Measurements from ENCODE around the gene GASK1B.

Gene GASK1B

GRCh38 chr4:158182736-158183135 lies 9.9 kb upstream of the GASK1B start:
- DNase-seq, result no peak

GRCh38 chr4:158181906-158182305 lies 9.1 kb upstream of the GASK1B start:
- no peak for DNase-seq

- DNase-seq, result no peak
Measured at GRCh38 chr4:158179465-158179864, 6.6 kb upstream of the GASK1B start.

GRCh38 chr4:158176776-158177175 lies 4.0 kb upstream of the GASK1B start:
- no peak for DNase-seq

- no peak for DNase-seq
Measured at GRCh38 chr4:158176108-158176507, 3.3 kb upstream of the GASK1B start.

- DNase-seq, result peak; percentile 12 to 27
Measured at GRCh38 chr4:158170691-158171561, 1.9 kb downstream of the GASK1B start.

GRCh38 chr4:158169931-158170690 lies 2.7 kb downstream of the GASK1B start:
- no peak for DNase-seq

GRCh38 chr4:158169506-158169905 lies 3.3 kb downstream of the GASK1B start:
- no peak for DNase-seq

GRCh38 chr4:158168606-158169005 lies 4.2 kb downstream of the GASK1B start:
- DNase-seq, result no peak

- DNase-seq, result no peak
Measured at GRCh38 chr4:158166701-158167100, 6.1 kb downstream of the GASK1B start.

- DNase-seq, result no peak
Measured at GRCh38 chr4:158164768-158165213, 8.0 kb downstream of the GASK1B start.

GRCh38 chr4:158163941-158164767 lies 8.7 kb downstream of the GASK1B start:
- DNase-seq, result no peak

- no peak for DNase-seq
Measured at GRCh38 chr4:158162631-158163030, 10.2 kb downstream of the GASK1B start.

GRCh38 chr4:158161551-158162354 lies 11.1 kb downstream of the GASK1B start:
- DNase-seq, result no peak

- no peak for DNase-seq
Measured at GRCh38 chr4:158159718-158160094, 13.1 kb downstream of the GASK1B start.

GRCh38 chr4:158159054-158159717 lies 13.6 kb downstream of the GASK1B start:
- no peak for DNase-seq

- no peak for DNase-seq
Measured at GRCh38 chr4:158157412-158157811, 15.4 kb downstream of the GASK1B start.

- no peak for DNase-seq
Measured at GRCh38 chr4:158155656-158156356, 17.0 kb downstream of the GASK1B start.

GRCh38 chr4:158147151-158147550 lies 25.7 kb downstream of the GASK1B start:
- DNase-seq, result no peak

GRCh38 chr4:158146736-158147135 lies 26.1 kb downstream of the GASK1B start:
- DNase-seq, result no peak

- DNase-seq, result no peak
Measured at GRCh38 chr4:158139086-158139485, 33.7 kb downstream of the GASK1B start.

Measured in stimulated activated CD4-positive, alpha-beta T cell treated with anti-CD3 and anti-CD28 coated beads, Interleukin-2, amount 100 ng/mL, for 48 hours (primary cell).